Measurements from ENCODE around the gene PHB1. TPM values are rescaled to one million over a fixed set of nuclear protein-coding genes. Genes with fewer than 3 reads are reported as not detected.

Gene PHB1
- total RNA-seq, 6 donors from 2014 or later: 19.9 to 144 (median 68.8) TPM

- Histone ChIP-seq H3K36me3 (no peaks in the 10 kb centered on the region), H3K27ac (no peak overlapping the region), H3K27me3 (peaks cover 0 to 2% (median 1%) of the 10 kb centered on the region in 4 donors), H3K4me3 (no peak overlapping the region), H3K9me3 (no peaks in the 10 kb centered on the region), H3K4me1 (no peaks in the 10 kb centered on the region)
- DNase-seq (no peak), ATAC-seq (ENCODE audit: low FRiP score in 2 of 2) (no peak)
- TF ChIP-seq POLR2AphosphoS5 (IDR thresholded peaks at IDR 0.05): no peak
- no peak for TF ChIP-seq CTCF (IDR thresholded peaks at IDR 0.05)
- TF ChIP-seq POLR2A (IDR thresholded peaks at IDR 0.05): no peak
- no peak for TF ChIP-seq EP300 (IDR thresholded peaks at IDR 0.05)
- WGBS, 2 donors: 82 to 92% methylated on average over 11 to 12 of the region's 12 CpGs
Observed at GRCh38 chr17:49444384-49444783, 29.7 kb upstream of the PHB1 start.

DNA sequence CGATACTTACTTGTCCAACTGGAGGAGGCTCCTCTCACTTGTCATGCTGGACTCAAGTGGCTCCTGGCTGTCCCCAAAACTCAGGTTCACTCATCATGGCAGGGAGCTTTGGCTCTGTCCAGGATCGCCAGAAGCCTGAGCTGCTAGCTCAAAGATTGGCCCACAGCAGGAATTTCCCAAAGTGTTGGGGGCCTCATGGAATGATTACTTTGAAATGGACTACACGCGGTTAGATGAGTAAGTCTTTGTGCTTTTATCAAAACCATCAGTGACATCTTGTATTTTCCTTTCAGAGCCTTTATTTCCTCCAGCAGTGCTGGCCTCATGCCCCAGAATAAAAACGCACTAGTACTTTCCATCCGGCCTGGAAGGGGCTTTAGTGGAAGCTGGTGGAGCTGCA lies 29.2 kb upstream of the PHB1 start:
- H3K27me3 ChIP-seq: peaks cover 0 to 7% (median 2%) of the 10 kb centered on the region in 4 donors
- ATAC-seq (ENCODE audit: low FRiP score in 2 of 2): no peak
- WGBS, 2 donors: 59 to 70% methylated on average over 6 of the region's 6 CpGs

GRCh38 chr17:49442041-49442440 lies 27.4 kb upstream of the PHB1 start:
- no peak overlapping the region for H3K4me3 ChIP-seq
- DNase-seq (no peak), ATAC-seq (ENCODE audit: low FRiP score in 2 of 2) (no peak)
- H3K36me3 ChIP-seq: no peaks in the 10 kb centered on the region
- no peaks in the 10 kb centered on the region for H3K9me3 ChIP-seq
- WGBS, 2 donors: 77% methylated on average over 9 of the region's 9 CpGs
- no peak overlapping the region for H3K27ac ChIP-seq
- peaks cover 0 to 10% (median 4%) of the 10 kb centered on the region in 4 donors for H3K4me1 ChIP-seq
- TF ChIP-seq POLR2AphosphoS5 (IDR thresholded peaks at IDR 0.05) (no peak), POLR2A (IDR thresholded peaks at IDR 0.05) (no peak), CTCF (IDR thresholded peaks at IDR 0.05) (no peak), EP300 (IDR thresholded peaks at IDR 0.05) (no peak)
- H3K27me3 ChIP-seq: peaks cover 0 to 14% (median 2%) of the 10 kb centered on the region in 4 donors

More for the DNA sequence above, 29.2 kb upstream of the PHB1 start:
- H3K9me3 ChIP-seq: no peaks in the 10 kb centered on the region
- no peaks in the 10 kb centered on the region for H3K36me3 ChIP-seq
- TF ChIP-seq CTCF (IDR thresholded peaks at IDR 0.05) (no peak), POLR2AphosphoS5 (IDR thresholded peaks at IDR 0.05) (no peak), EP300 (IDR thresholded peaks at IDR 0.05) (no peak), POLR2A (IDR thresholded peaks at IDR 0.05) (no peak)
- H3K4me1 ChIP-seq: peaks cover 0 to 4% (median 2%) of the 10 kb centered on the region in 4 donors
- DNase-seq: no peak
- H3K4me3 ChIP-seq: no peak overlapping the region
- no peak overlapping the region for H3K27ac ChIP-seq

DNA sequence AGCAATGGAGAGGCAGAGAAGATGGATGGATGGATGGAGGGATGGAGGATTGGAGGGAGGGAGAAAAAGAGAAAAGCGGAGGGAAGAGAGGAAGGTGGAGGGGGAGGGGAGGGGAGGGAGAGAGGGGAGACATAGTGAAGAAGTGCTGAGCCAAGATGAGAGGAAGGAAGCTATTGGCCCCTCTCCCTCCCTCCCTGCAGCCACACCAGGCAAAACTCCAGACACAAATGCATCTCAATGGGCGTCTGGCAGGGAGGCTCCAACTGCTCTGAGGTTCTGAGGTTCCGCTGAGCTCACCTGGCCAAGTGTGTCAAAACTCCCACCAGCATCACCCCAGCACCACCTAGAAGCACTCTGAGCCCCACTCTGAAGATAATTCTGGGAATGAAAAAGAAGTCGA lies 26.9 kb upstream of the PHB1 start:
- H3K4me1 ChIP-seq: peaks cover 0 to 10% (median 4%) of the 10 kb centered on the region in 4 donors
- TF ChIP-seq EP300 (IDR thresholded peaks at IDR 0.05): no peak
- TF ChIP-seq CTCF (IDR thresholded peaks at IDR 0.05): no peak
- TF ChIP-seq POLR2A (IDR thresholded peaks at IDR 0.05): no peak
- TF ChIP-seq POLR2AphosphoS5 (IDR thresholded peaks at IDR 0.05): no peak
- no peak for ATAC-seq (ENCODE audit: low FRiP score in 2 of 2)
- no peak overlapping the region for H3K27ac ChIP-seq
- H3K36me3 ChIP-seq: no peaks in the 10 kb centered on the region
- peaks cover 0 to 14% (median 2%) of the 10 kb centered on the region in 4 donors for H3K27me3 ChIP-seq
- no peak for DNase-seq
- H3K4me3 ChIP-seq: no peak overlapping the region
- H3K9me3 ChIP-seq: no peaks in the 10 kb centered on the region
- 62 to 64% methylated on average over 4 of the region's 4 CpGs for WGBS, 2 donors

GRCh38 chr17:49440581-49440980 lies 25.9 kb upstream of the PHB1 start:
- DNase-seq (no peak), ATAC-seq (ENCODE audit: low FRiP score in 2 of 2) (no peak)
- 73 to 89% methylated on average over 1 of the region's 1 CpG for WGBS, 2 donors
- peaks cover 0 to 10% (median 4%) of the 10 kb centered on the region in 4 donors for H3K4me1 ChIP-seq
- no peak overlapping the region for H3K27ac ChIP-seq
- H3K9me3 ChIP-seq: no peaks in the 10 kb centered on the region
- no peaks in the 10 kb centered on the region for H3K36me3 ChIP-seq
- TF ChIP-seq POLR2A (IDR thresholded peaks at IDR 0.05): no peak
- no peak for TF ChIP-seq EP300 (IDR thresholded peaks at IDR 0.05)
- no peak for TF ChIP-seq POLR2AphosphoS5 (IDR thresholded peaks at IDR 0.05)
- no peak for TF ChIP-seq CTCF (IDR thresholded peaks at IDR 0.05)
- H3K4me3 ChIP-seq: no peak overlapping the region
- peaks cover 0 to 14% (median 2%) of the 10 kb centered on the region in 4 donors for H3K27me3 ChIP-seq
